ENCODE results near the gene PNMT. TPM values are rescaled to one million over a fixed set of nuclear protein-coding genes. Genes with fewer than 3 reads are reported as not detected.
A peak's percentile ranks its signal among the peaks of the same experiment; 100 is the strongest.

PNMT gene
- total RNA-seq, 4 donors from 2014 or later, result 1.4 to 28.1 (median 1.8) TPM

DNA sequence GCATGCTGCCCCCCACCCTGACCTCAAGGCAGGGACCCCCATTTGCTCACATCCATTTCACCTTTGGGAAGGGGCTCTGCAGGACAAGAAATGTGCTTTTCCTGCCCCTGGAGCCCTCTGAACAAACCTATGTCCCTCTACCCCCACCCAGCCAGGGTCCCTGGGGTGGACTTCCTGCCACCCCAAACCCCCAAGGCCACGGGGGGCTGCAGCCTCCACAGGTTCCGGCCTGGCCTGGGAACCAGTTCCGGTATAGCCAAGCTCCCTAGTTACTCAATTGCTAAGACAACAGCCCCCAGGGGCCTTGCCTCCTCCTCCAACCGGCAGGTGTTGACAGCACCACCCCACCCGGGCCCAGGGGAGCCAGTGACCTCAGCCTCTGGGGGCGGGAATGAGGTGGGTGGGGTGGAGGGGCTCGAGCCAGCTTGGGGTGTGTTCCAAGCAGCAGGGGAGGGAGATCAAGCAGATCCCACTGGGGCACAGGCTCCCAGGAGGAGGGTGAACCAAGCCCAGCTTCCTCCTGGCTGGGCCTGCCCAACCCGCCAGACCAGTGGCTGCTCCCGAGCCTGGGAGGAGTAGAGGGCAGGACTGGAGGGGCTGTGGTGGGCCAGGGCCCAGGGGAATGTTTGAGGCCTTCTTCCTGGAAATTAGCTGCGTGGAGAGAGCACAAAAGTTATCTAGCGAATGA lies 6.6 kb downstream of the PNMT start:
- Histone ChIP-seq H3K4me3 (no peak overlapping the region), H3K9me3 (no peaks in the 10 kb centered on the region), H3K4me1 (peaks cover 5 to 52% (median 11%) of the 10 kb centered on the region in 4 donors), H3K36me3 (no peaks in the 10 kb centered on the region), H3K27ac (peak overlapping the region; percentile 14 to 32 (median 26)), H3K27me3 (no peaks in the 10 kb centered on the region)
- no peak for TF ChIP-seq CTCF (IDR thresholded peaks at IDR 0.05)
- no peak for TF ChIP-seq POLR2A (IDR thresholded peaks at IDR 0.05)
- DNase-seq, result peak in 1 of 3 donors; percentile 60

- TF ChIP-seq CTCF (IDR thresholded peaks at IDR 0.05) (no peak), POLR2A (IDR thresholded peaks at IDR 0.05) (no peak)
Measured at GRCh38 chr17:39675390-39676082, 7.3 kb downstream of the PNMT start.

DNA sequence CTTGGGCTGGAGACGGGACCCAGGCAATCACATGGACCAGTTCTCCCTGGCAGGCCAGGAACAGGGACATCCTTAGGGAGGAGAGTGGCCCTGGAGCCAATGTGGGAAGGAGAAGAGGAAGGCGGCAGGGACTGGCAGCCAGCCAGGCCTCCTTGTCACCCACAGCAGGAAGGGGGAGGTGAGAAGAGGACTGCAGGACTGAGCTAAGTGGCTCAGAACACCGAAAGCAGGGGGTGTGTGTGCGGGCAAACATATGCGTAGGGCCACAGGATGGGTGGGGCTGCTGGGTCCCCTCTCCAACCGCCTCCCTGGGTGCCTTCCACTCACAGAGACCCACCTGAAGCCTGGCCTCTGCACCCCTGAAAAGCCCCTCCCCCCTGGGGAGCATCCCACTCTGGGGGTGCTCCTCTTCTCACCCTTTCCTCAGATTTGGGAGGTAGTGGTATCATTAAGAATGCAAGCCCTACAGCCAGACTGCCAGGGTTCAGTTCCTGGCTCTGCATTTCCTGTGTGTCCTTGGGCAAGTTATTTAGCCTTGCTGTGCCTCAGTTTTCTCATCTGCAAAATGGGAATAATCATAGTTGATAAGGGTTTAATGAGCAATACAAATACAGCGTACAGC lies 8.1 kb downstream of the PNMT start:
- peaks cover 9 to 54% (median 16%) of the 10 kb centered on the region in 4 donors for H3K4me1 ChIP-seq
- peak; percentile 59 to 81 (median 78) for DNase-seq

More at GRCh38 chr17:39675390-39676082, 7.3 kb downstream of the PNMT start:
- Histone ChIP-seq H3K36me3 (no peaks in the 10 kb centered on the region), H3K9me3 (no peaks in the 10 kb centered on the region), H3K4me3 (no peak overlapping the region), H3K4me1 (peaks cover 9 to 54% (median 16%) of the 10 kb centered on the region in 4 donors), H3K27me3 (no peaks in the 10 kb centered on the region), H3K27ac (peak overlapping the region; percentile 14 to 55 (median 30))
- DNase-seq, result no peak

GRCh38 chr17:39677072-39677471 lies 8.8 kb downstream of the PNMT start:
- Histone ChIP-seq H3K27me3 (no peaks in the 10 kb centered on the region), H3K36me3 (peaks cover 0 to 3% (median 0%) of the 10 kb centered on the region in 3 donors), H3K4me1 (peaks cover 9 to 51% (median 16%) of the 10 kb centered on the region in 4 donors), H3K27ac (peak overlapping the region in 2 of 4 donors; percentile 32 to 55), H3K9me3 (no peaks in the 10 kb centered on the region), H3K4me3 (no peak overlapping the region)
- DNase-seq, result peak in 1 of 3 donors; percentile 34
- TF ChIP-seq POLR2A (IDR thresholded peaks at IDR 0.05) (no peak), CTCF (IDR thresholded peaks at IDR 0.05) (no peak)

More for the DNA sequence above, 8.1 kb downstream of the PNMT start:
- TF ChIP-seq CTCF (IDR thresholded peaks at IDR 0.05) (no peak), POLR2A (IDR thresholded peaks at IDR 0.05) (no peak)
- Histone ChIP-seq H3K36me3 (peaks cover 0 to 3% (median 0%) of the 10 kb centered on the region in 3 donors), H3K4me3 (no peak overlapping the region), H3K27me3 (no peaks in the 10 kb centered on the region), H3K9me3 (no peaks in the 10 kb centered on the region), H3K27ac (peak overlapping the region; percentile 14 to 55 (median 30))

GRCh38 chr17:39677542-39678339 lies 9.5 kb downstream of the PNMT start:
- H3K9me3 ChIP-seq, result no peaks in the 10 kb centered on the region
- H3K27ac ChIP-seq, result peak overlapping the region; percentile 68 to 89 (median 71)
- H3K27me3 ChIP-seq, result no peaks in the 10 kb centered on the region
- no peak for TF ChIP-seq CTCF (IDR thresholded peaks at IDR 0.05)
- TF ChIP-seq POLR2A (IDR thresholded peaks at IDR 0.05), result no peak
- peaks cover 0 to 3% (median 0%) of the 10 kb centered on the region in 3 donors for H3K36me3 ChIP-seq
- H3K4me1 ChIP-seq, result peaks cover 9 to 48% (median 16%) of the 10 kb centered on the region in 4 donors
- DNase-seq, result peak in 1 of 3 donors; percentile 44
- no peak overlapping the region for H3K4me3 ChIP-seq
